DOHH2 (cell line): Measurements from ENCODE around the gene TAF5L.

Experiments used
- H3F3A ChIP-seq: fragments of 200-600 bp; sonication (generic), shearing (Covaris generic); 2 replicates; pipeline ENCODE4 v1.6.0; 2016; ENCODE audit warnings: antibody characterized with exemption, mild to moderate bottlenecking; ENCODE audit not compliant: control insufficient read depth, insufficient read depth
- H3K27ac ChIP-seq: fragments of 200-600 bp; sonication (generic); 2 replicates; pipeline ENCODE4 v1.5.1; 2014; ENCODE audit warnings: low read depth, mild to moderate bottlenecking, low read length, moderate library complexity
- H3K27me3 ChIP-seq: fragments of 200-600 bp; sonication (generic); 2 replicates; pipeline ENCODE4 v1.6.1; 2014; ENCODE audit warnings: mild to moderate bottlenecking, low read length, mixed read lengths; ENCODE audit not compliant: control insufficient read depth
- H3K36me3 ChIP-seq: fragments of 200-600 bp; sonication (generic); 2 replicates; pipeline ENCODE4 v1.6.1; 2014; ENCODE audit warnings: mild to moderate bottlenecking, low read length, moderate library complexity, mixed read lengths; ENCODE audit not compliant: control insufficient read depth
- H3K4me1 ChIP-seq: fragments of 200-600 bp; sonication (generic); 2 replicates; pipeline ENCODE4 v1.6.1; 2014; ENCODE audit warnings: mild to moderate bottlenecking, low read length, mixed read lengths; ENCODE audit not compliant: control insufficient read depth
- H3K4me2 ChIP-seq: fragments of 200-600 bp; sonication (generic); 2 replicates; pipeline ENCODE4 v1.6.0; 2014; ENCODE audit warnings: mild to moderate bottlenecking, low read length, moderate library complexity
- H3K4me3 ChIP-seq: fragments of 200-600 bp; sonication (generic); 2 replicates; pipeline ENCODE4 v1.5.1; 2014; ENCODE audit warnings: mild to moderate bottlenecking, low read length, mixed read lengths
- H3K79me2 ChIP-seq: fragments of 200-600 bp; sonication (generic); 2 replicates; pipeline ENCODE4 v1.6.1; 2014; ENCODE audit warnings: mild to moderate bottlenecking, low read length, mixed read lengths; ENCODE audit not compliant: control insufficient read depth
- H3K9me2 ChIP-seq: fragments of 200-600 bp; sonication (generic); replicated peaks from 2 replicates; pipeline ENCODE4 v1.6.1; 2014; ENCODE audit warnings: mild to moderate bottlenecking, low read length, mixed read lengths; ENCODE audit not compliant: control insufficient read depth
- H3K9me3 ChIP-seq: fragments of 200-600 bp; sonication (generic); 2 replicates; pipeline ENCODE4 v1.6.1; 2014; ENCODE audit warnings: antibody characterized with exemption, low read length, mixed read lengths; ENCODE audit not compliant: control insufficient read depth, insufficient read depth
- H4K20me1 ChIP-seq: fragments of 200-600 bp; sonication (generic); 2 replicates; pipeline ENCODE4 v1.6.0; 2014; ENCODE audit warnings: low read depth, mild to moderate bottlenecking, antibody characterized with exemption, low read length, moderate library complexity; ENCODE audit not compliant: control insufficient read depth, insufficient read depth
- CTCF ChIP-seq: fragments of 200-600 bp; sonication (generic); IDR thresholded peaks from one replicate; pipeline ENCODE4 v1.5.1; 2014; ENCODE audit warnings: antibody characterized with exemption, mild to moderate bottlenecking, low read depth, low read length; ENCODE audit not compliant: poor library complexity, severe bottlenecking
- EZH2phosphoT487 ChIP-seq: fragments of 200-600 bp; sonication (generic); IDR thresholded peaks from 2 replicates; pipeline ENCODE4 v1.6.1; 2017; ENCODE audit warnings: borderline replicate concordance, mild to moderate bottlenecking, antibody characterized with exemption, low read length, moderate library complexity, mixed read lengths

TAF5L gene

GRCh38 chr1:229554886-229555621 lies 70.9 kb downstream of the TAF5L start:
- Histone ChIP-seq H3K4me3 (no peak overlapping the region), H3K4me2 (no peak overlapping the region), H3K27ac (no peak overlapping the region), H4K20me1 (peaks cover 3% of the 10 kb centered on the region; the same call in 1 of the 2 replicates), H3K9me2 (no peaks in the 10 kb centered on the region), H3K9me3 (no peaks in the 10 kb centered on the region), H3K36me3 (peaks cover 5% of the 10 kb centered on the region), H3K79me2 (peaks cover 75% of the 10 kb centered on the region), H3F3A (peaks cover 7% of the 10 kb centered on the region), H3K27me3 (no peaks in the 10 kb centered on the region), H3K4me1 (peaks cover 19% of the 10 kb centered on the region)
- TF ChIP-seq CTCF (no peak), EZH2phosphoT487 (no peak)

- H3K79me2 ChIP-seq, result peaks cover 83% of the 10 kb centered on the region
- peaks cover 7% of the 10 kb centered on the region for H3F3A ChIP-seq
- TF ChIP-seq CTCF (no peak), EZH2phosphoT487 (no peak)
- H3K27ac ChIP-seq, result no peak overlapping the region
- peaks cover 14% of the 10 kb centered on the region for H3K36me3 ChIP-seq
- no peak overlapping the region for H3K4me3 ChIP-seq
- H3K9me3 ChIP-seq, result no peaks in the 10 kb centered on the region
- peaks cover 3% of the 10 kb centered on the region; the same call in 1 of the 2 replicates for H4K20me1 ChIP-seq
- no peaks in the 10 kb centered on the region for H3K9me2 ChIP-seq
- H3K4me2 ChIP-seq, result no peak overlapping the region
- peaks cover 13% of the 10 kb centered on the region for H3K4me1 ChIP-seq
- no peaks in the 10 kb centered on the region for H3K27me3 ChIP-seq
Measured at GRCh38 chr1:229553621-229554130, 72.2 kb downstream of the TAF5L start.

GRCh38 chr1:229552732-229553131 lies 73.2 kb downstream of the TAF5L start:
- Histone ChIP-seq H3K4me2 (no peak overlapping the region), H3K79me2 (peaks cover 81% of the 10 kb centered on the region)

More at GRCh38 chr1:229552732-229553131, 73.2 kb downstream of the TAF5L start:
- Histone ChIP-seq H3K36me3 (peaks cover 14% of the 10 kb centered on the region), H3K4me1 (peaks cover 13% of the 10 kb centered on the region), H4K20me1 (peaks cover 3% of the 10 kb centered on the region; the same call in 1 of the 2 replicates), H3K9me2 (no peaks in the 10 kb centered on the region), H3K27ac (no peak overlapping the region), H3K9me3 (no peaks in the 10 kb centered on the region), H3K27me3 (no peaks in the 10 kb centered on the region), H3K4me3 (no peak overlapping the region), H3F3A (peaks cover 7% of the 10 kb centered on the region)
- TF ChIP-seq CTCF, result no peak
- TF ChIP-seq EZH2phosphoT487, result no peak
